Measurements from ENCODE around the gene DBET. TPM values are rescaled to one million over a fixed set of nuclear protein-coding genes. Genes with fewer than 3 reads are reported as not detected.
"Not testable (repeated sequence)": the region's sequence is repeated elsewhere in the genome, so short reads cannot be mapped to it uniquely, and the experiment has no call there.

The DBET gene
- not detected in 2 replicates for total RNA-seq

DNA sequence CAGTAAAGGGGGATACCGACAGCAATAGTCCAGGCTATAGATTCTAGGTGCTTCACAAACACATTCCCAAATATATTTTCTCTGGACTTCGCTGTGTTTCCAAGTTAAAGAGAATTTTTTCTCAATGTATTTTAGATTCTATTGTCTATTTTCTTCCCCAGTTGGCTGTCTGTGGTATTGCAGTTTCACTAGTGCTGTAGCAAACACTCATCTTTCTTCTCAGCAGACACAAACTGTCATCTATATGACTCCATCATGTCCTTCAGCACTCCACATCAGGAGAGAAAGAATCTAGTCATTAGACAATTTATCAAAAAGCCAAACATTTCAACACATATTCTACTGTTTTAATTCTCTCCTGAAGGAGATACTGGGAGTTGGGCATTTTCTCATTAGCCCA is at the start of gene DBET:
Gene DBET, plus strand, starts transcription at position 161 of the 400 bp plus-strand sequence.
- not testable (repeated sequence) for DNase-seq (ENCODE audit: low read depth in 2 of 2)

GRCh38 chr4:190014771-190015537 is 49.3 kb upstream of the DBET start:
- DNase-seq (ENCODE audit: low read depth in 2 of 2) = no peak

GRCh38 chr4:190015538-190016368 is 48.5 kb upstream of the DBET start:
- no peak for DNase-seq (ENCODE audit: low read depth in 2 of 2)

DNA sequence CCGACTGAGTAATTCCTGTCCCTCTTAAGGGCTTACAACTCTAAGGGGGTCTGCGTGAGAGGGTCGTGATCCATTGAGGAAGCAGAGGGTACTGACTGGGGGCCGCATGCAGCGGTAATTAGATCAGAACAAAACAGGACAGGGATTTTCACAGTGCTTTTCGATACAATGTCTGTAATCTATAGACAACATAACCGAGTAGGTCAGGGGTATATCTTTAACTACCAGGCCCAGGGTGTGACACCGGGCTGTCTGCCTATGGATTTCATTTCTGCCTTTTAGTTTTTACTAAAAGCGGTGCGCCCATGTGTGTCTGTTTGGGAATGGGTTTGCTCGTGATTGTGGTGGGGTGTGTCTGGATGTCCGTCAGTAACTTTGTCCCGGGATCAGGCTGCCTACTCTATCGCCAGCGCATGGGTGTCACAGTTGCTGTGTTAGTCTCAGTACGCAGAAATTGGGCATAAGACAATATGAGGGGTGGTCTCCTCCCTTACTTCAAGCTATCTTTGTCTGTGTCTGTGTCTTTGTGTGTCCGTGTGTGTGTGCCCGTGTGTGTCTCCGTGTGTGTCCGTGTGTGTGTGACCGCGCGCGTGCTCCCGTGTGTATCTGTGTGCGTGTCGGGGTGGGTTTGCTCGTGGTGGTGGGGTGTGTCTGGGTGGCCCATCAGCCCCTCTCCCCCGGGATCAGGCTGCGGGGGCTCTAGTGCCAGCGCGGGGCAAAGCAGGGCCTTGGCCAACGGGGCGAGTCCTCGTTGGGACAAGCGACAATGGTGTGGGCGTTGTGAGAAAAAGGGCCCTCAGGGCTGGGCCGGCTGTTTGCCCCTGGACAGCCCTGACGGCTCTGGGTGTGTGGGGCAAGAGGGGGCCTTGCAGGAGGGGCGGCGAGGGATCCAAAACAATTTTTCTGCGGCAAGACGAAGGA is 47.7 kb upstream of the DBET start:
- DNase-seq (ENCODE audit: low read depth in 2 of 2) = no peak

DNA sequence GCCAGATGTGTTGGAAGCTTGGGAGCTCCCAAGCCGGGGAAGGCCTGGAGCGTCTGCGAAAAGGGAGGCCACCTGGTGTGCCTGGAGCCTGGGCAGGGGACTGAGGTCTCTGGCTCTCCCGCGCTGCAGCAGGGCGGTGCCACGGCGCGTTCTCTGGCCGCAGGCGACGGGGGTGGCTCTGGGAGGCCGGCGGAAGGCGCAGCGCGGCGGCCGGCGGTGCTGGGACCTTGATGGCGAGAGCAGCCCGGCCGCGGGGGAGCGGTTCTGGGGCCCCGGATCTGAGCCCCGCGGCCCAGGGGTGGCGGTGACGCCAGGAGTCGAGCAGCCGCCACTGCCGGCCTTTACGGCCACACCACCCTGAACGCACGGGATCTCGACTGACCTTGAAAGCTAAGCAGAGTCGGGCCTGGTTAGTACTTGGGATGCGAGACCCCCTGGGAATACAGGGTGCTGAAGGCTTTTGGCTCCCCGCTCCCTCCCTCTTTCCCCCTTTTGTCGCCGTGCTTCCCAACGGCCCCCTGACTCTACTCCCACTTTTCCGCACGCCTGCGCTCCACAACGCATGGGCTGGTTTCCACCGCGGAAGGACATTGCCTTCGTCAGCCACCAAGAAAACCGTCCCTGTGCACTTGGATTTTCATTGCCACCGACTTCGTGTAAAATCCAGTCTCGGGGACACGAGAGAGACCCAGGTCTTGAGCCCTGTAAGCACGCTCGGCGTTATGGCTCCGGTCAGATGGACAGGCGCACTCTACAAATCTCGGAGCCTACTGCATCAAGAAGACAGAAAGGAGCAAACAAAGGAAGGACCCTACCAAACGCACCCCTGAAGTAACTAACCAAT is 46.7 kb upstream of the DBET start:
- no peak for DNase-seq (ENCODE audit: low read depth in 2 of 2)

DNA sequence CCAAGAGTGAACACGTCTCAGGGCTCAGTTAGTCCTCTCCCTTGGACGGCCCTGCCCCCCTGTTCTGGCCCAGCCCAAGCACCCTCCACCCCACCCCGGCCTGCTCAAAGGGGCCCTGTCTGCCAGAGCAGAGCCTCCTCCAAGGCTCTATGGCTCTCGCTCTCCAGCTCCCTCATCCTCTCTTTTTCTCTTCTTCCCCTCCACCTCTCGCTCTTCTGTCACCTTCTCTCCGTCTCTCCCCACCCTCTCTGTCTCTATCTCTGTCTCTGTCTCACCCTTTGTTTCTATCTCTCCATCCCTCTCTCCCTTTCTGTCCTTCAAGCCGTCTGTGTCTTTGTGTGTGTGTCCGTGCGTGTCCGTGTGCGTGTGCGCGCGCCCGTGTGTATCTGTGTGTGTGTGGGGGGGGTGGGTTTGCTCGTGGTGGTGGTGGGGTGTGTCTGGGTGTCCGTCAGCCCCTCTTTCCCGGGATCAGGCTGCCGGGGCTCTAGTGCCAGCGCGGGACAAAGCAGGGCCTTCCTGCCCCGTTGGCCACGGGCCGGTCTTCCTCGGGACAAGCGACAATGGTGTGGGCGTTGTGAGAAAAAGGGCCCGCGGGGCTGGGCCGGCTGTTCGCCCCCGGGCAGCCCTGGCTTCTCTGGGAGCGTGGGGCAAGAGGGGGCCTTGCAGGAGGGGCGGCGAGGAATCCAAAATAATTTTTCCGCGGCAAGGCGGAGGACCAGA is 45.9 kb upstream of the DBET start:
- no peak for DNase-seq (ENCODE audit: low read depth in 2 of 2)

GRCh38 chr4:190019023-190019858 is 45.1 kb upstream of the DBET start:
- DNase-seq (ENCODE audit: low read depth in 2 of 2) = no peak

GRCh38 chr4:190019859-190020463 is 44.3 kb upstream of the DBET start:
- DNase-seq (ENCODE audit: low read depth in 2 of 2) = not testable (repeated sequence)

- DNase-seq (ENCODE audit: low read depth in 2 of 2) = peak; percentile 18 to 29
Measured at GRCh38 chr4:190020790-190021717, 43.2 kb upstream of the DBET start.

- DNase-seq (ENCODE audit: low read depth in 2 of 2) = not testable (repeated sequence)
Measured at GRCh38 chr4:190021973-190022372, 42.3 kb upstream of the DBET start.

DNA sequence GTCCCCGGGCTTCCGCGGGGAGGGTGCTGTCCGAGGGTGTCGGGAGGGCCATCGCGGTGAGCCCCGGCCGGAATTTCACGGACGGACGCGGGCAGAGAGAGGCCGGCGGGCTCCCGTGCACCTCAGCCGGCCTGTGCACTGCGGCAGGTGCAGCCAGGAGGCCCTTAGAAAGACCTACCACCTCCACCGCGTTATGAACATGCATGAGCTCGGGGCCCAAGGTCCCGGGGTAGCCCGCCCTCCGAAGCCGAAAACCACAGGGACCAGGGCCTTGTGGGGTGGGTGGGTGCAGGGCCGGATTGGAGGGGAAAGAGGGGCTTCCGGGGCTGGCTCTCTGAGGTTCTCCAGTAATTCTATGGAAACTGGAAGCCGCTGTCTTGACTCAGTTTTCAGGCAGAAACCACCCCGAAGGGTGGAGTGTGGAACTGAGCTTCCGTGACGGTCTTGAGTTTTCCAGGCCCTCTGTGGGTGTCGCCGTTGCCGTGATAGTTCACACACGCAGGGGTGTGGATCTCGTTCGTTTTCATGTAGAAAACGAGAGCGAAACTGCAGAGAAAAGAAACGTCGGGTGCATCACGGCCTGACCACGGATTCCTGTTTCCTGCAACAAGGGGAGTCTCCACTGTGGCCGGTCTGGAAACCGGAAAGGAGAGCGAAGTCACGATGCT is 41.6 kb upstream of the DBET start:
- DNase-seq (ENCODE audit: low read depth in 2 of 2) = not testable (repeated sequence)

DNA sequence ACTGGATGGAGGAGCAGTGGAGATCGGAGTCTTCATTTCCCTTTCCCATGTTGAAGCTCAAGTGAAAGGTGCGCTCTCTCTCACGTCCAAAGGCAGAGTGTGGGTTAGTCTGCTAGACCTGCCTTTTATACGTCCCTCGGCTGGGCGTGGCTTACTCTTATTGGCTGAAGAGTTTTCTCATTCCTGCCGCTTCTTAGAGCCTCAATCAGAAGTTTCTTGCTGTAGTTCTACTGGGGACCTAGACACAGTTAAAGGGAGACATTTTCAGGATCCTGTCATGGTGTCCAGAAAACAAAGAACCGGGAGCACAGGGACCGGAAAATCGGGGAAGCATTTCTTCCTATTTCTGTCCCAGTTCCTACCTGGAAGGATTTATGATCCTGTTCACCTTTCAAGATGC is 37.1 kb upstream of the DBET start, which contains the start of gene FRG2:
Gene FRG2, minus strand, starts transcription at position 101 of the 400 bp plus-strand sequence. Its CDS starts 52 bp downstream, at position 49.
- not testable (repeated sequence) for DNase-seq (ENCODE audit: low read depth in 2 of 2)

DNA sequence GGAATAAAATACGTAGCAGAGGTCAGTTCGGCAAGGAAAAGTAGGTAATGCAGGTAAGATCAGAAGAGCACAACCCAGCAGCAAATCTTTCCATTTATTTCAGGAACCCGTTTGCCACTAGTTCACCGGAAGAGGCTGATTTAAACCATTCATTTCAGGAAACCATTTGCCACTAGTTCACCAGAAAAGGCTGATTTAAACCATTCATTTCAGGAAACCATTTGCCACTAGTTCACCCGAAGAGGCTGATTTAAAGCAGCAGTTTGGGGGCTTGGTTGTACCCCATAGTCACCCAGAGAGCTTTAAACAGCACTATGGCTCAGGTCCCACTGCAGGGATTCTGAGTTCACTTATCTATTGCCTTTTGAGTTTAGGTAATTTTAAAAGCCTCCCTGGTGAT is 33.0 kb upstream of the DBET start:
- DNase-seq (ENCODE audit: low read depth in 2 of 2) = not testable (repeated sequence)

GRCh38 chr4:190037704-190038388 is 26.5 kb upstream of the DBET start:
- not testable (repeated sequence) for DNase-seq (ENCODE audit: low read depth in 2 of 2)

- not testable (repeated sequence) for DNase-seq (ENCODE audit: low read depth in 2 of 2)
Measured at GRCh38 chr4:190040873-190041272, 23.4 kb upstream of the DBET start.

- not testable (repeated sequence) for DNase-seq (ENCODE audit: low read depth in 2 of 2)
Measured at GRCh38 chr4:190047627-190048026, 16.7 kb upstream of the DBET start.

Data from lung microvascular endothelial cell (primary cell).